ENCODE results near the gene ITPK1.

The ITPK1 gene

DNA sequence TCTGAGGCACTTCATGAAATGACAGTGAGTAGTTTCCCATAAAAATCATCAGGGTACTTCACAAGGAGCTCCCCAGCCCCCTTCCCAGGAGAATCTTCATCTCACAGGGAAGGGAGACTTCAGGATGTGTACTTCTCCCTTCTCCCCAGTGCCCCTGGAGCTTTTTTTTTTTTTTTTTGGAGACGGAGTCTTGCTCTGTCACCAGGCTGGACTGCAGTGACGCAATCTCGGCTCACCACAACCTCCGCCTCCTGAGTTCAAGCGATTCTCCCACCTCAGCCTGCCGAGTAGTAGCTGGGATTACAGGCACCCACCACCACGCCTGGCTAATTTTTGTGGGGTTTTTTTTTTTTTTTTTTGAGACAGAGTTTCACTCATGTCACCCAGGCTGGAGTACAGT is 10.4 kb downstream of the ITPK1 start:
- H3K27ac Mint-ChIP-seq, result peak overlapping the region; percentile 72
- H3K4me3 Mint-ChIP-seq, result no peak overlapping the region
- DNase-seq (ENCODE audit: low spot score), result no peak
- H3K27me3 Mint-ChIP-seq (ENCODE audit: low read depth), result no peaks in the 10 kb centered on the region
- H3K36me3 Mint-ChIP-seq (ENCODE audit: low read depth), result peaks cover 7% of the 10 kb centered on the region
- H3K9me3 Mint-ChIP-seq, result no peaks in the 10 kb centered on the region
- H3K4me1 Mint-ChIP-seq (ENCODE audit: low read depth), result peaks cover 62% of the 10 kb centered on the region

DNA sequence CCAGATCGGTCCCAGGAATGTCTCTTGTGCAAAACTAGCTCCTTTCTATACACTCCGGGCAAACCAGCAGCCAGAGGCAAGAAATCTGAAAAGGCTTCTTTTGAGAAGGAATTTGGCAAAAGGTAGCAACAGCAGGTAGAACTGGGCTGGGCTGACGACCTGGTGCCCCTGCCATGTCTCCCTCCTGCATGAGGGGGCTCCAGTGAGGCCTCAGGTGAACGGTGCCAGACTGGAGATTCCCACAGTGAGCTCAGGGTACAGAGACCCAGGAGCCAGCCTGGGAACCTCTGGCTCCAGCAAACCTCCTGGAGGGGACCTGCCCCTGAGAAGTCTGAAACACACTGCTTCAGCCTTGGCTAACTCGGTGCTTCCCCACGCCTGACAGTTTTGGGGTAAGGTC is 10.8 kb downstream of the ITPK1 start:
- Mint-ChIP-seq H3K9me3 (no peaks in the 10 kb centered on the region), H3K27me3 (ENCODE audit: low read depth) (no peaks in the 10 kb centered on the region), H3K4me3 (no peak overlapping the region), H3K36me3 (ENCODE audit: low read depth) (peaks cover 4% of the 10 kb centered on the region), H3K4me1 (ENCODE audit: low read depth) (peaks cover 62% of the 10 kb centered on the region), H3K27ac (peak overlapping the region; percentile 97)
- no peak for DNase-seq (ENCODE audit: low spot score)

DNA sequence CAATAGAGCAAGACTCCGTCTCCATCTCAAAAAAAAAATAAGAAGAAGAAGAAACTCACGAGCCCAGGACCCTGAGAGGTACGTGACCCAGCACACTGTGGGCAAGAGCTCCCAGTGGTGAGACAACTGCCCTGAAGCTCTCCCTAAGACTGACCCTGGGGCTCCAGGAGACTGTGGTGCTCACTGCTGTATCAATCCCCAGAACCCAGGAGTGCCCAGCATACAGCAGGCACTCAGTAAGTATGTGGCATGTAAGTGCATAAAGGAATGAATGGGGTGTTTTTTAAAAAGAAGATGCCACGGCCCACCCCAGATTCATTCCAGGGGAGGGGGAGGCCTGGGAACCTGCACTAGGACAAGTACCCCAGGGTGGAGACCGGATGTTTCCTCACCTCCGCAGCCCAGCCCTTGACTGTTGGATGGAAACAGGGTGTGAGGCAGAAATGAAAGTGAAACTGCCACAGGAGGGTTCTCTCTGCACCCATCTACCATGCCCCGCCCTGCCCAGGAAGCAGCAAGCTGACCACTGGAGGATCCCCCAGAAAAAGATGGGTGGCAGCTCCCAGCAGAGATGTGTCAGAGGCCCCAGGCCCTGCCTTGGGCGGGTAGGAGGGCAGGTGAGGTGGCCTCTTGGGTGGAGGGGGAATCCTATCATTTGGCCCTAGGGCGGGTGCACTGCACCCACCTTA is 12.2 kb downstream of the ITPK1 start:
- Mint-ChIP-seq H3K4me1 (ENCODE audit: low read depth) (peaks cover 53% of the 10 kb centered on the region), H3K4me3 (peak overlapping the region; percentile 85), H3K27me3 (ENCODE audit: low read depth) (no peaks in the 10 kb centered on the region), H3K9me3 (no peaks in the 10 kb centered on the region), H3K27ac (peak overlapping the region; percentile 97), H3K36me3 (ENCODE audit: low read depth) (peaks cover 4% of the 10 kb centered on the region)
- peak; percentile 76 for DNase-seq (ENCODE audit: low spot score)

DNA sequence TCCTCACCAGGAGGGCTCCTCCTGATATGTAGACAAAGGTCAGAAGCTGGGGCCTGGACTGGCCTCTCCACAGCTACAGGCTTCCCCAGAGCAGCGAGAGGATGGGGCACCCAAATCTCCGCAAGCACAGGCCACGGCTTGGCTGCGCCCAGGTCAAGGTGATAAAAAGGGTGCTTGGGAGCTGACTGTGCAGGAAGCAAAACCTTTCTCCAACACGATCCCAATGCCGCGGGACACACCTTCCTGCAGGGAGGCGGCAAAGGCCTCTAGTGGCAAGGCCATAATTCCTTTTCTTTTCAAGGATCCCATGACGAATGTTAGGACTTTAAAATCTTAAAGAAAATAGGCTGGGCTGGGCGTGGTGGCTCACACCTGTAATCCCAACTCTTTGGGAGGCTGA is 13.6 kb downstream of the ITPK1 start:
- Mint-ChIP-seq H3K9me3 (no peaks in the 10 kb centered on the region), H3K4me3 (peak overlapping the region; percentile 36), H3K27ac (peak overlapping the region; percentile 78), H3K36me3 (ENCODE audit: low read depth) (peaks cover 2% of the 10 kb centered on the region), H3K4me1 (ENCODE audit: low read depth) (peaks cover 51% of the 10 kb centered on the region), H3K27me3 (ENCODE audit: low read depth) (no peaks in the 10 kb centered on the region)
- no peak for DNase-seq (ENCODE audit: low spot score)

DNA sequence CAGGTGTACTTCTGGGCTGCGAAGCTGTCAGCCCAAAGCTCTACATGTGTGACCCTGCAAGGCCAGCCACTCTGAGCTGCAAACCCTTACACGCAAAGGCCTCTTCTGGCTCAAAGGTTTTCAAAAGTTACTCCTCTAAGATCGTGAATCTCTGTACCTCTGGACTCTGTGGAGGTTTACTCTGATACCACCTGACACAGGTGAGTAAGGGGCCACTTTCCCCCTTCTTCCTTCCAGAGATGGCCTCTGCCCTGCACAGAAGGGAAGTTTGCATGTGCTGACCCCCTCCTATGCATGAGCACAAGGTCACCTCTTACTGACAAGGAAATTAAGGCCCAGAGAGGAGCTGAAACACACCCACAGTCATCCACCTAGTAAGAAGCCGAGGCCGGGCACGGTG is 14.5 kb downstream of the ITPK1 start:
- peaks cover 1% of the 10 kb centered on the region for H3K36me3 Mint-ChIP-seq (ENCODE audit: low read depth)
- peaks cover 44% of the 10 kb centered on the region for H3K4me1 Mint-ChIP-seq (ENCODE audit: low read depth)
- no peaks in the 10 kb centered on the region for H3K9me3 Mint-ChIP-seq
- no peak overlapping the region for H3K4me3 Mint-ChIP-seq
- H3K27ac Mint-ChIP-seq, result peak overlapping the region; percentile 55
- no peak for DNase-seq (ENCODE audit: low spot score)
- no peaks in the 10 kb centered on the region for H3K27me3 Mint-ChIP-seq (ENCODE audit: low read depth)

DNA sequence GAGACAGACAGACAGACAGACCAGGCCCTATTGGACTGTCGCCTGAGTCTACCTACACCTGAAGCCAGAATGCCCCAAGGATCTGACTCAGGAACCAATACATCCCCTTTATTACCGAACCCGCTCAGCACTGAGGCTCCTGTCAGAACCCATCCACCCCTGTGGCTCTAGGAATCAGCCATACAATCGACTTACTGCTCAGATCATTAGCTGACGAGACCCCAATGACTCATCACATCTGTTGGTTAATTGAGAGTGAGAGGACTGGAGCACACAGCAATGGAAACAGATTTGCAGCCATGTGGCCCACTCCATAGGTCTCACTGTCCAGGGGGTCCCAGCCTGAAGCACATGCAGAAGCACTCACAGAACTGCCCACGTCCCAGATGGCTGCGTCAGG is 15.2 kb downstream of the ITPK1 start:
- Mint-ChIP-seq H3K4me1 (ENCODE audit: low read depth) (peaks cover 42% of the 10 kb centered on the region), H3K9me3 (no peaks in the 10 kb centered on the region), H3K27me3 (ENCODE audit: low read depth) (no peaks in the 10 kb centered on the region), H3K27ac (peak overlapping the region; percentile 55), H3K4me3 (no peak overlapping the region), H3K36me3 (ENCODE audit: low read depth) (peaks cover 1% of the 10 kb centered on the region)
- DNase-seq (ENCODE audit: low spot score), result no peak

DNA sequence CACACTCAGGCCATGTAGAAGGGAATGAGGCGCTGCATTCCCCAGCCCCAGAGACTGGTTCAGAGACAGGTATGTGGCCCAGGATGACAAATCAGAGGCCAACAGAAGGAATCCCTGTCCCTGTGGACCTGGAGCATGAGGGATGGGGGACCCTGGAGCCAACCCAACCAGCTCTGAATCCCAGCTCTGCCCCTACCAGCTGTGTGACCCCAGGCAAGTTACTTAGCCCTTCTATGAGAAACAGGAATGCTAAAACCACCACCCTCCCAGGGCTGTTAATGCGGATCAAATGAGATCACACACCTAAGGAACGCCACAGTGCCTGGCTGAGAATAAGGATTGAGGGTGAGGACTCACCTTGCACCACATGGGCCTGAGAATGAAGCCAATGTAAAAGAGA is 15.6 kb downstream of the ITPK1 start:
- H3K27me3 Mint-ChIP-seq (ENCODE audit: low read depth), result no peaks in the 10 kb centered on the region
- no peak for DNase-seq (ENCODE audit: low spot score)
- peaks cover 41% of the 10 kb centered on the region for H3K4me1 Mint-ChIP-seq (ENCODE audit: low read depth)
- peaks cover 1% of the 10 kb centered on the region for H3K36me3 Mint-ChIP-seq (ENCODE audit: low read depth)
- H3K27ac Mint-ChIP-seq, result peak overlapping the region; percentile 51
- H3K9me3 Mint-ChIP-seq, result no peaks in the 10 kb centered on the region
- no peak overlapping the region for H3K4me3 Mint-ChIP-seq

DNA sequence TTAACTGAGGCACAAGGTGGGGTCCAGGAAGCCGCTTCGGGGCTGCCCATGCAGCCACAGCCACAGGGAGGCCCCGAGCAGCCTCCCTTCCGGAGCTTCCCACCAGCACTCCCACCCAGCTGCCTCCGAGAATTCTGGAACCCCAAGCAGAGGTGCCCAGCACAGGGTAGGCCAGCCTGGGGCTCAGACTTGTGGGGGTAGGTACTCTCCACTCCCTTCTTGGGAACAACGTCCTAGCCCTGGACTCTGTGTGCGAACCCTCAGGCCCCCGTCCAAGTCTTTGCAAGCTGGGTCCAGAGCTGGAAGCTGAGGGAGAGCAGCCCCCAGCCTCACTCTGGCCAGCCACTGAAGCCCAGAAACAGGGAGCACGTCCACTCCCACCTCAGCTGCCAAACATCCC is 16.1 kb downstream of the ITPK1 start:
- no peak overlapping the region for H3K27ac Mint-ChIP-seq
- H3K4me3 Mint-ChIP-seq, result no peak overlapping the region

DNA sequence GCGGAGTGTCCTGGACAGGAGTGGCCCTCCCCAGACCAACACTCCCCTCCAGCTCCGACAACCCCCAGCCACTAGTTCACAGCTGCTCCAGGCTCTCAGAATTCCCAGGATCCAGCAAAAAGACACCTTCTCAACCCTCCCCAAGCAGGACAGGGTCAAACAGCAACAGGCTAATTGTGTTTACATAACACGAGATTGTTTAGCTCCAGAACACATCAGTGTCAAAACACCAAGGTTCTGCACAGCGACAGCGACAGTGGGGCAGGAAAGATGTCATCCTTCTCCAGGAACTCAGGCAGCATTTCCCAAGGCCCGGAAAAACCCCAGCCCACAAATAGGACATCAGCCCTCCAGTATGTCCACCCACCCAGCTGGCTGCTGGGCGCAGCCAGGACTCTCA is 16.5 kb downstream of the ITPK1 start:
- Mint-ChIP-seq H3K4me3 (no peak overlapping the region), H3K4me1 (ENCODE audit: low read depth) (peaks cover 35% of the 10 kb centered on the region), H3K9me3 (no peaks in the 10 kb centered on the region), H3K27ac (no peak overlapping the region), H3K27me3 (ENCODE audit: low read depth) (no peaks in the 10 kb centered on the region), H3K36me3 (ENCODE audit: low read depth) (peaks cover 1% of the 10 kb centered on the region)
- no peak for DNase-seq (ENCODE audit: low spot score)

More for the DNA sequence above, 16.1 kb downstream of the ITPK1 start:
- peaks cover 40% of the 10 kb centered on the region for H3K4me1 Mint-ChIP-seq (ENCODE audit: low read depth)
- H3K9me3 Mint-ChIP-seq, result no peaks in the 10 kb centered on the region
- DNase-seq (ENCODE audit: low spot score), result no peak
- H3K27me3 Mint-ChIP-seq (ENCODE audit: low read depth), result no peaks in the 10 kb centered on the region
- peaks cover 1% of the 10 kb centered on the region for H3K36me3 Mint-ChIP-seq (ENCODE audit: low read depth)

DNA sequence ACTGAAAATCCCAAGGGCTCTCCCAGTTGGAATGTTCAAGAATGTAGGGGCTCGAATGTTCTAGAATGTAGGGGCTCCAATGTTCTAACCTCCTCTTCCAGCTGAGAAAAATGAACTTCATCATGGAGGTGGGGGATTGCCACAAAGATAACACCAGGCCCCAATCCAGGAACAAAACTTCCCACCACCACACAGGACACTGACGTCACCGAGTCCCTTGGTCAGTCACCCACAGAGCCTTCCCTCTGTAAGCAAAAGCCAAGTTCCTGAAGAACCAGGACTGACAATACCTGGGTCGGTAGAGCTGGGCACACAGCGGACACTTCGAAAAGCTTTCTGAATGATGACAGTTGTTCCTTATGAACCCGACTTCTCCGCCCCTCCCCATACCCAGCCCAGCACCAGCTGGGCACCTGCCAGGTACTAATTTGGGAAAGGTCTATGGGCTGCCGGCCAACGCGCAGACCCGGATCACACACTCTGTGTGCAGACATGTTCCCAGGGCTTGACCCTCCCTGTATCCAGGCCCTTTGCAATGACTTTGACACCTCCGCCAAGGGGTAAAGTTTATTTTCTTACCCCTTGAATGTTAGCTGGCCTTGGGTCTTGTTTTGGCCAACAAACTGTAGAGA is 18.9 kb downstream of the ITPK1 start:
- Mint-ChIP-seq H3K27ac (no peak overlapping the region), H3K36me3 (ENCODE audit: low read depth) (no peaks in the 10 kb centered on the region), H3K4me1 (ENCODE audit: low read depth) (peaks cover 20% of the 10 kb centered on the region), H3K27me3 (ENCODE audit: low read depth) (no peaks in the 10 kb centered on the region), H3K4me3 (no peak overlapping the region), H3K9me3 (no peaks in the 10 kb centered on the region)
- DNase-seq (ENCODE audit: low spot score), result no peak

DNA sequence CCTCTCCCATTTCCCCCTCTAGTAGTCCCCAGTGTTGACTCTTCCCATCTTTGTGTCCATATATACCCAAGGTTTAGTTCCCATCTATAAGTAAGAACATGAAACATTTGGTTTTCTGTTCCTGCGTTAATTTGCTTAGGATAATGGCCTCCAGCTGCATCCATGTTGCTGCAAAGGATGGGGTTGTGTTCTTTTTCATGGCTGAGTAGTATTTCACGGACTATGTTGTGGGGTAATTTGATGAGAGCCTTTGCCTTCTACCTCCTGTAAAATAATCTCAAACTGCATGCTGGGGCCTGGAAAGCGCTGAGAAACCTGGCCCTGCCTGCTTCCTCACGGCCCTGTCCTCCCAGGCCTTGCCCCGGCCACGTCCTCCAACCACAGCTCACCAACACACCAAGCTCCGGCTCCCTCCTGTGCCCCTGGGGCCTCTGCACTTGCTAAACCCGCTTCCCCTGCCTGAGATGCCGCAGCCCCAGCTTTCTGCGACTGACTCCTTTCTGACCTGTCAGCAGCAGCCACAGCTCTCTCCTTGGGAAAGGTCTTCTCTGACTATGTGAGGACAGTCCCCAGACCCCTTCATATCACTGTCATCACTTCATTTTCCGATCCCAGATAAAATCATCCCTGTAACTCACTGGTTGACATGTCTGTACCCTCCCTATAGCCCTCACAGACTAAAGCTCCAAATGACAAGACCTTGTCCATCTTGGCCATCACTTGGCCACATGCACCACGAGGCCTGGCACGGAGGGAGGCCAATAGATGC is 19.8 kb downstream of the ITPK1 start:
- no peak for DNase-seq (ENCODE audit: low spot score)
- Mint-ChIP-seq H3K4me1 (ENCODE audit: low read depth) (peaks cover 15% of the 10 kb centered on the region), H3K36me3 (ENCODE audit: low read depth) (no peaks in the 10 kb centered on the region), H3K27me3 (ENCODE audit: low read depth) (no peaks in the 10 kb centered on the region), H3K27ac (peak overlapping the region; percentile 4), H3K9me3 (no peaks in the 10 kb centered on the region), H3K4me3 (no peak overlapping the region)

DNA sequence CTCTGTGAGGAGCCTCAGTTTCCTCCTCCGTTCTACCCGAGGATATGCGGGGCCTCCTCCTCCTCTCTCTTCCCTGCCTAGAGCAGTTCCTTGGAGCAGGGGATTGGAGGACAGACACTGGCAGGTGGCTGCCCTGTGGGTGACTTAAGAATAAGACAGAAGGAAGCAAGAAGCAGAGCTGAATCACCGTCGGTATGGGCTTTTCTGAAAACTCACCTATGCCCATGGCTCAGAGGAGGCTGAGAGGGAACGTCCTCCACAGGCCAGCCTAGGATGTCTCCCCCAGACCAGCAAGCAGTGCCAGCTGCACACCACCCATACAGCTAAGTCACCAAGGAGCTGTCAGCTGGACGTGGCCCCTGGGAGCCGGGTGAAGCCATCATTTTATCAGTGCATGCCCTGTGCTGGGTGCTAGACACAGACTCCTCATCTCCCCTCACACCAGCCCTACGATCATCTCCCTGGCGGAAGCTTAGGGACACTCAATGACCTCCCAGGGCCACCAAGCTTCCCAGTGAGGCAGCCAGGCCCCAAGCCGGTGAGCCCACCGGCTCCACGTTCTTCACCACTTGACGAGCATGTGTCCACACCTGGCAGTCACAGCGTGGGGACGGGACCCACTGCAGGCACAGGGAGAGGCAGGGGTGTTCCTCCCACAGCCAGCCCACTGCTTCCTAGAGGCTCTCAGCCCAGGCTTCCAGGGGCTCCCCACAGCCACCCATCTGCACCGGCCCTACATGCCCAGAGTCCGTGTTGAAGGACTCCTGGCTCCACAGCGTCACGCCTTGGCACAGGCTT is 21.4 kb downstream of the ITPK1 start:
- Mint-ChIP-seq H3K27ac (no peak overlapping the region), H3K9me3 (no peaks in the 10 kb centered on the region), H3K36me3 (ENCODE audit: low read depth) (no peaks in the 10 kb centered on the region), H3K4me1 (ENCODE audit: low read depth) (peaks cover 9% of the 10 kb centered on the region), H3K27me3 (ENCODE audit: low read depth) (no peaks in the 10 kb centered on the region), H3K4me3 (no peak overlapping the region)
- DNase-seq (ENCODE audit: low spot score), result no peak

DNA sequence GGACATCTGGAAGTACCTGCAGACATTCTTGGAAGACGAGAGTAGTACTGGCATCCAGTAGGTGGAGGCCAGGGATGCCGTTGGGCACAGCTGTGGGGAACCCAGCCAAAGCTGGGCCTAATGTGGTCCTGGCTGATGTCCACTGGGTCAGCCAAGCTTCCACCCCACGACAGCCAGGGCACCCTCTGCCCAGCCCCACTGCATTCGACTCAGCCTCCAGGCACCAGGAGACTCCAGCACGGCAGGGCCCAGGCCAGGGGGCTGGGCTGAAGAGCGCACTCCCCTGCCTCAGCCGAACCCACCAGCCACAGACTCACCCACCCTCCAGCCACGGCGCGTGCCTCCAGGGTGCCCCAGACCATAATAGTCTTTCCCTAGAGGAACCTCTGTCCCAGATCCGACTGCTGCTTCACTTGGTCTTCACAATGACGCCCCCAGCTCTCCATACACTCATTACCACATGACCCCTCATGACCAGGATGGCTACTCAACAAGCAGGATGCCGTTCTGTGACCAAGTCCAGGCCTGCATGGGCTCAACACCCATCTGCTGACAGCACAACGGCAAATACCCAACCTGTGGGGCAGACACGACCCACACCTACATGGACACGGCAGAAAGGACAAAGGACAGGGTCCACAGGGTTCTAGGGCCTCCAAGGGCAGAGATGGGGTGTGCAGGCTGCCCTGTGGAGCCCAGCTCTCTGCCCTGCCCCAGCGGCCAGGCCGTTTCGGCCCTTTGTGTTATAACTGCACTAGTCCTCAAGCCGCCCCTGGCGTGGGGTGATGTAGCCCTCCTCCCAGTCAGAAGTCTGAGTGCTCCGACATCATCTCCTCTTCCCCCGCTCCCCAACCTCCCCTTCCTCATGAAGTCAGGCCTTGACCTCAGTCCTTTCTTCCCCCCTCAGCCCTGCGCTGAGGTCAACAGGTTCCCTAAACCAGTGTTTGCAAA is 22.8 kb downstream of the ITPK1 start:
- peaks cover 9% of the 10 kb centered on the region for H3K4me1 Mint-ChIP-seq (ENCODE audit: low read depth)
- no peak overlapping the region for H3K4me3 Mint-ChIP-seq
- no peak overlapping the region for H3K27ac Mint-ChIP-seq
- H3K27me3 Mint-ChIP-seq (ENCODE audit: low read depth), result no peaks in the 10 kb centered on the region
- H3K9me3 Mint-ChIP-seq, result no peaks in the 10 kb centered on the region
- H3K36me3 Mint-ChIP-seq (ENCODE audit: low read depth), result no peaks in the 10 kb centered on the region
- DNase-seq (ENCODE audit: low spot score), result no peak
